WTC11 (cell line): ENCODE results near the gene DUSP3. TPM values are rescaled to one million over a fixed set of nuclear protein-coding genes. Genes with fewer than 3 reads are reported as not detected.
A peak's percentile ranks its signal among the peaks of the same experiment; 100 is the strongest.

ENCODE experiments used
- ATAC-seq: fragments of 200-7000 bp; cut with Tn5 transposase; 2 replicates; pipeline ENCODE4 v1.10.0; 2021; ENCODE audit warnings: mild to moderate bottlenecking, moderate library complexity
- CTCF ChIA-PET: fragments of 300-600 bp; sonication (Branson Sonifier 250); formaldehyde crosslinking; loops from one replicate; lab custom pipeline; 2021; ENCODE audit warnings: antibody characterized with exemption; lab: Charles Lee
- POLR2A ChIA-PET: fragments of 350-600 bp; sonication (Branson Sonifier 250); formaldehyde crosslinking; loops from one replicate; lab custom pipeline; 2021; ENCODE audit warnings: antibody characterized with exemption; lab: Charles Lee
- DNase-seq: peaks from one replicate; pipeline ENCODE4 v3.0.0; 2021; ENCODE audit warnings: low spot score
- H3K27ac Mint-ChIP-seq: 2 replicates; pipeline ENCODE4 v1.8.0; 2021; ENCODE audit warnings: mixed read lengths
- H3K27me3 Mint-ChIP-seq: 2 replicates; pipeline ENCODE4 v1.8.0; 2021; ENCODE audit warnings: low read depth, mild to moderate bottlenecking, moderate library complexity, mixed read lengths
- H3K36me3 Mint-ChIP-seq: 2 replicates; pipeline ENCODE4 v1.8.0; 2021; ENCODE audit warnings: mixed read lengths
- H3K4me1 Mint-ChIP-seq: 2 replicates; pipeline ENCODE4 v1.8.0; 2022; ENCODE audit warnings: mixed read lengths
- H3K4me3 Mint-ChIP-seq: 2 replicates; pipeline ENCODE4 v1.8.0; 2021; ENCODE audit warnings: mild to moderate bottlenecking, moderate library complexity, mixed read lengths
- H3K9me3 Mint-ChIP-seq: 2 replicates; pipeline ENCODE4 v1.8.0; 2021; ENCODE audit warnings: mixed read lengths
- EMX1 ChIP-seq: fragments of 250-450 bp; sonication (Bioruptor Pico); IDR thresholded peaks from 2 replicates; pipeline ENCODE4 v1.8.0; 2021; ENCODE audit warnings: mild to moderate bottlenecking
- JUN ChIP-seq: sonication (generic); formaldehyde crosslinking; IDR thresholded peaks from 2 replicates; pipeline ENCODE4 v1.8.0; 2023; ENCODE audit warnings: mild to moderate bottlenecking, missing genetic modification reagents
- MXD4 ChIP-seq: fragments of 250-450 bp; sonication (Bioruptor Pico); IDR thresholded peaks from 2 replicates; pipeline ENCODE4 v1.8.0; 2021; ENCODE audit warnings: mild to moderate bottlenecking, moderate library complexity, borderline replicate concordance
- MYBL2 ChIP-seq: sonication (generic); formaldehyde crosslinking; IDR thresholded peaks from 2 replicates; pipeline ENCODE4 v1.8.1; 2023; ENCODE audit warnings: mild to moderate bottlenecking, moderate library complexity, missing genetic modification reagents
- NFATC4 ChIP-seq: fragments of 250-450 bp; sonication (Bioruptor Pico); IDR thresholded peaks from 2 replicates; pipeline ENCODE4 v1.9.0; 2021; ENCODE audit warnings: mild to moderate bottlenecking
- NFYB ChIP-seq: sonication (generic); formaldehyde crosslinking; conservative IDR thresholded peaks from 2 replicates; pipeline ENCODE4 v1.8.0; 2022; ENCODE audit warnings: low read depth, missing genetic modification reagents
- NR1H2 ChIP-seq: sonication (generic); formaldehyde crosslinking; IDR thresholded peaks from 2 replicates; pipeline ENCODE4 v1.9.0; 2021; ENCODE audit warnings: mild to moderate bottlenecking, moderate library complexity, missing genetic modification reagents
- NR3C1 ChIP-seq: sonication (generic); formaldehyde crosslinking; conservative IDR thresholded peaks from 2 replicates; pipeline ENCODE4 v1.8.1; 2023; ENCODE audit warnings: low read depth, mild to moderate bottlenecking, missing genetic modification reagents
- ZBTB21 ChIP-seq: sonication (generic); formaldehyde crosslinking; IDR thresholded peaks from 2 replicates; pipeline ENCODE4 v1.8.1; 2023; ENCODE audit warnings: mild to moderate bottlenecking, missing genetic modification reagents, borderline replicate concordance
- ZNF121 ChIP-seq: sonication (generic); formaldehyde crosslinking; IDR thresholded peaks from 2 replicates; pipeline ENCODE4 v1.8.0; 2023; ENCODE audit warnings: missing genetic modification reagents
- ZNF416 ChIP-seq: fragments of 250-450 bp; sonication (Bioruptor Pico); IDR thresholded peaks from 2 replicates; pipeline ENCODE4 v1.9.0; 2021; ENCODE audit warnings: mild to moderate bottlenecking, inconsistent platforms
- total RNA-seq: library from RNA; stranded (reverse); gene quantifications from 3 replicates; pipeline ENCODE4 v1.2.3, GENCODE V29; 2021
- TF ChIP-seq, protein P1 (sequence below): sonication (generic); formaldehyde crosslinking; IDR thresholded peaks from 2 replicates; pipeline ENCODE4 v1.8.1; 2022; ENCODE audit warnings: mild to moderate bottlenecking, missing genetic modification reagents, moderate library complexity, borderline replicate concordance
- TF ChIP-seq, protein P2 (sequence below): fragments of 250-450 bp; sonication (Bioruptor Pico); conservative IDR thresholded peaks from 2 replicates; pipeline ENCODE4 v1.9.0; 2021; ENCODE audit warnings: mild to moderate bottlenecking
- TF ChIP-seq, protein P3 (sequence below): sonication (generic); formaldehyde crosslinking; IDR thresholded peaks from 2 replicates; pipeline ENCODE4 v1.8.0; 2023; ENCODE audit warnings: mild to moderate bottlenecking, missing genetic modification reagents
- TF ChIP-seq, protein P4 (sequence below): sonication (generic); formaldehyde crosslinking; IDR thresholded peaks from 2 replicates; pipeline ENCODE4 v1.8.0; 2023; ENCODE audit warnings: missing genetic modification reagents, mild to moderate bottlenecking, borderline replicate concordance
- TF ChIP-seq, protein P5 (sequence below): sonication (generic); formaldehyde crosslinking; conservative IDR thresholded peaks from 2 replicates; pipeline ENCODE4 v1.8.1; 2022; ENCODE audit warnings: mild to moderate bottlenecking, missing genetic modification reagents
- TF ChIP-seq, protein P6 (sequence below): sonication (generic); formaldehyde crosslinking; IDR thresholded peaks from 2 replicates; pipeline ENCODE4 v1.8.1; 2023; ENCODE audit warnings: mild to moderate bottlenecking, moderate library complexity, missing genetic modification reagents
- TF ChIP-seq, protein P7 (sequence below): sonication (generic); formaldehyde crosslinking; conservative IDR thresholded peaks from 2 replicates; pipeline ENCODE4 v1.8.1; 2023; ENCODE audit warnings: mild to moderate bottlenecking, low read depth, missing genetic modification reagents, moderate library complexity
- TF ChIP-seq, protein P8 (sequence below): sonication (generic); formaldehyde crosslinking; IDR thresholded peaks from 2 replicates; pipeline ENCODE4 v1.8.1; 2023; ENCODE audit warnings: mild to moderate bottlenecking, missing genetic modification reagents, moderate library complexity

Gene DUSP3
- total RNA-seq, 1 experiment from 2014 or later: 31.5 TPM

DNA sequence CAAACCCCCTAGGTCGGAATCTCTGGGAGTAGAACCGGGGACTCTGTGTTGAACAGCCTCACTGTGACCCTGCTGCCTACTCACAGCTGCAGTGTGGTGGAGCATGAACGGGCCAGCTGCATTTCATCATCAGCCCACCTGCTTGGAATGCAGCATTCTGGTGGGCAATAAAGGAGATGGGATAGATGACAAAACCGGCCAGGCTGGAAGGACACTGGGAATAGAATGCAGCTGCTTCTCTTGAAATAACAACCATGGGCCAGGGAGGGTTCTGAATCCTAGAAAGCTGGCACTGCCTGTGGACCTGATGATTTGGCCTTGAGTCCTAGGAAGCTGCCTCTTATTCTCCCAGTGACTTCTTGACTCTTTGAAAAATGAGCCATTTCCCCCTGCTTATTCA lies 25.0 kb upstream of the DUSP3 start:
- 0 out of 2 replicates have a peak overlapping the region, but pooled peaks have one; percentile 2 for H3K4me3 Mint-ChIP-seq
- ATAC-seq (peak; percentile 90), DNase-seq (peak; percentile 39)
- H3K9me3 Mint-ChIP-seq: peaks cover 12% of the 10 kb centered on the region
- H3K27me3 Mint-ChIP-seq: no peaks in the 10 kb centered on the region
- ChIA-PET CTCF (interaction anchor here (0.6 to 2.4 kb wide), 8 partner anchors 10 to 203 kb away, joined by 3 to 17 read pairs (median 4); partner anchors contain the start of genes CD300LG and DUSP3), POLR2A (interaction anchor here (0.5 to 1.1 kb wide), 2 partner anchors 36 to 38 kb away, joined by 3 to 5 read pairs; no protein-coding TSS in a partner anchor)
- H3K4me1 Mint-ChIP-seq: peaks cover 43% of the 10 kb centered on the region
- peaks cover 19% of the 10 kb centered on the region for H3K36me3 Mint-ChIP-seq
- peak overlapping the region; percentile 82 for H3K27ac Mint-ChIP-seq
- TF ChIP-seq JUN (CRISPR knock-in tag): no peak
- TF ChIP-seq NR3C1 (CRISPR knock-in tag): no peak
- TF ChIP-seq, protein P1, sequence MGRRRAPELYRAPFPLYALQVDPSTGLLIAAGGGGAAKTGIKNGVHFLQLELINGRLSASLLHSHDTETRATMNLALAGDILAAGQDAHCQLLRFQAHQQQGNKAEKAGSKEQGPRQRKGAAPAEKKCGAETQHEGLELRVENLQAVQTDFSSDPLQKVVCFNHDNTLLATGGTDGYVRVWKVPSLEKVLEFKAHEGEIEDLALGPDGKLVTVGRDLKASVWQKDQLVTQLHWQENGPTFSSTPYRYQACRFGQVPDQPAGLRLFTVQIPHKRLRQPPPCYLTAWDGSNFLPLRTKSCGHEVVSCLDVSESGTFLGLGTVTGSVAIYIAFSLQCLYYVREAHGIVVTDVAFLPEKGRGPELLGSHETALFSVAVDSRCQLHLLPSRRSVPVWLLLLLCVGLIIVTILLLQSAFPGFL (CRISPR knock-in tag): no peak
- no peak for TF ChIP-seq EMX1 (CRISPR knock-in tag)
- TF ChIP-seq, protein P2, sequence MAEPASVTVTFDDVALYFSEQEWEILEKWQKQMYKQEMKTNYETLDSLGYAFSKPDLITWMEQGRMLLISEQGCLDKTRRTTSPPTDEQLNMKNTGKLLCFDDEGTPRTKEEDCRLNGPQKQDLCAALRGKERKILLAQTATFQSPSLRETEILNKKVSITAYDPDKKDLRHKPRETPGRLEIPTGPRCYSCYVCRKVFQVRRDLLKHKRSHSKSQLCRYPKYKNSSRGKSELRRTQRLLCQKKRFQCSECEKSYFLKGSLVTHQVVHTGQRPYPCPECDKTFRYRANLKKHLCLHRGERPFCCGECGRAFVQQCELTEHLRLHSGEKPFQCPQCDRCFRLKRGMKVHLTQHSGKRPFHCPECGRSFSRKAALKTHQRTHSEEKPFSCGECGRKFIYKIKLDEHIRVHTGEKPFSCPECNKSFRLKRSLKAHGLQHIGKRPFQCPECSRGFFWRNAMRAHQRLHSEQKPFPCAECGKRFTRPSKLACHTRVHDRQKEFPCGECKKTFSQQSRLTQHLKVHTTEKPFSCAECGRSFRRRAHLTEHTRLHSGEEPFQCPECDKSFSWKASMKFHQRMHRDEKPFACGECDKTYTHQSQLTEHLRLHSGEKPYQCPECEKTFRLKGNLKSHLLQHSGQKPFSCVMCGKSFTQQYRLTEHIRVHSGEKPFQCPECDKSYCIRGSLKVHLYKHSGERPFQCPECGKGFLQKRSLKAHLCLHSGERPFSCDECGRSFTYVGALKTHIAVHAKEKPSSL (CRISPR knock-in tag): no peak
- TF ChIP-seq, protein P3, sequence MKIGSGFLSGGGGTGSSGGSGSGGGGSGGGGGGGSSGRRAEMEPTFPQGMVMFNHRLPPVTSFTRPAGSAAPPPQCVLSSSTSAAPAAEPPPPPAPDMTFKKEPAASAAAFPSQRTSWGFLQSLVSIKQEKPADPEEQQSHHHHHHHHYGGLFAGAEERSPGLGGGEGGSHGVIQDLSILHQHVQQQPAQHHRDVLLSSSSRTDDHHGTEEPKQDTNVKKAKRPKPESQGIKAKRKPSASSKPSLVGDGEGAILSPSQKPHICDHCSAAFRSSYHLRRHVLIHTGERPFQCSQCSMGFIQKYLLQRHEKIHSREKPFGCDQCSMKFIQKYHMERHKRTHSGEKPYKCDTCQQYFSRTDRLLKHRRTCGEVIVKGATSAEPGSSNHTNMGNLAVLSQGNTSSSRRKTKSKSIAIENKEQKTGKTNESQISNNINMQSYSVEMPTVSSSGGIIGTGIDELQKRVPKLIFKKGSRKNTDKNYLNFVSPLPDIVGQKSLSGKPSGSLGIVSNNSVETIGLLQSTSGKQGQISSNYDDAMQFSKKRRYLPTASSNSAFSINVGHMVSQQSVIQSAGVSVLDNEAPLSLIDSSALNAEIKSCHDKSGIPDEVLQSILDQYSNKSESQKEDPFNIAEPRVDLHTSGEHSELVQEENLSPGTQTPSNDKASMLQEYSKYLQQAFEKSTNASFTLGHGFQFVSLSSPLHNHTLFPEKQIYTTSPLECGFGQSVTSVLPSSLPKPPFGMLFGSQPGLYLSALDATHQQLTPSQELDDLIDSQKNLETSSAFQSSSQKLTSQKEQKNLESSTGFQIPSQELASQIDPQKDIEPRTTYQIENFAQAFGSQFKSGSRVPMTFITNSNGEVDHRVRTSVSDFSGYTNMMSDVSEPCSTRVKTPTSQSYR (CRISPR knock-in tag): no peak
- TF ChIP-seq, protein P4, sequence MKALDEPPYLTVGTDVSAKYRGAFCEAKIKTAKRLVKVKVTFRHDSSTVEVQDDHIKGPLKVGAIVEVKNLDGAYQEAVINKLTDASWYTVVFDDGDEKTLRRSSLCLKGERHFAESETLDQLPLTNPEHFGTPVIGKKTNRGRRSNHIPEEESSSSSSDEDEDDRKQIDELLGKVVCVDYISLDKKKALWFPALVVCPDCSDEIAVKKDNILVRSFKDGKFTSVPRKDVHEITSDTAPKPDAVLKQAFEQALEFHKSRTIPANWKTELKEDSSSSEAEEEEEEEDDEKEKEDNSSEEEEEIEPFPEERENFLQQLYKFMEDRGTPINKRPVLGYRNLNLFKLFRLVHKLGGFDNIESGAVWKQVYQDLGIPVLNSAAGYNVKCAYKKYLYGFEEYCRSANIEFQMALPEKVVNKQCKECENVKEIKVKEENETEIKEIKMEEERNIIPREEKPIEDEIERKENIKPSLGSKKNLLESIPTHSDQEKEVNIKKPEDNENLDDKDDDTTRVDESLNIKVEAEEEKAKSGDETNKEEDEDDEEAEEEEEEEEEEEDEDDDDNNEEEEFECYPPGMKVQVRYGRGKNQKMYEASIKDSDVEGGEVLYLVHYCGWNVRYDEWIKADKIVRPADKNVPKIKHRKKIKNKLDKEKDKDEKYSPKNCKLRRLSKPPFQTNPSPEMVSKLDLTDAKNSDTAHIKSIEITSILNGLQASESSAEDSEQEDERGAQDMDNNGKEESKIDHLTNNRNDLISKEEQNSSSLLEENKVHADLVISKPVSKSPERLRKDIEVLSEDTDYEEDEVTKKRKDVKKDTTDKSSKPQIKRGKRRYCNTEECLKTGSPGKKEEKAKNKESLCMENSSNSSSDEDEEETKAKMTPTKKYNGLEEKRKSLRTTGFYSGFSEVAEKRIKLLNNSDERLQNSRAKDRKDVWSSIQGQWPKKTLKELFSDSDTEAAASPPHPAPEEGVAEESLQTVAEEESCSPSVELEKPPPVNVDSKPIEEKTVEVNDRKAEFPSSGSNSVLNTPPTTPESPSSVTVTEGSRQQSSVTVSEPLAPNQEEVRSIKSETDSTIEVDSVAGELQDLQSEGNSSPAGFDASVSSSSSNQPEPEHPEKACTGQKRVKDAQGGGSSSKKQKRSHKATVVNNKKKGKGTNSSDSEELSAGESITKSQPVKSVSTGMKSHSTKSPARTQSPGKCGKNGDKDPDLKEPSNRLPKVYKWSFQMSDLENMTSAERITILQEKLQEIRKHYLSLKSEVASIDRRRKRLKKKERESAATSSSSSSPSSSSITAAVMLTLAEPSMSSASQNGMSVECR: no peak
- no peak for TF ChIP-seq ZNF416
- TF ChIP-seq, protein P5, sequence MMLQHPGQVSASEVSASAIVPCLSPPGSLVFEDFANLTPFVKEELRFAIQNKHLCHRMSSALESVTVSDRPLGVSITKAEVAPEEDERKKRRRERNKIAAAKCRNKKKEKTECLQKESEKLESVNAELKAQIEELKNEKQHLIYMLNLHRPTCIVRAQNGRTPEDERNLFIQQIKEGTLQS (CRISPR knock-in tag): peak; percentile 70; the same call in 1 of the 2 replicates
- TF ChIP-seq NFATC4: no peak
- TF ChIP-seq, protein P6, sequence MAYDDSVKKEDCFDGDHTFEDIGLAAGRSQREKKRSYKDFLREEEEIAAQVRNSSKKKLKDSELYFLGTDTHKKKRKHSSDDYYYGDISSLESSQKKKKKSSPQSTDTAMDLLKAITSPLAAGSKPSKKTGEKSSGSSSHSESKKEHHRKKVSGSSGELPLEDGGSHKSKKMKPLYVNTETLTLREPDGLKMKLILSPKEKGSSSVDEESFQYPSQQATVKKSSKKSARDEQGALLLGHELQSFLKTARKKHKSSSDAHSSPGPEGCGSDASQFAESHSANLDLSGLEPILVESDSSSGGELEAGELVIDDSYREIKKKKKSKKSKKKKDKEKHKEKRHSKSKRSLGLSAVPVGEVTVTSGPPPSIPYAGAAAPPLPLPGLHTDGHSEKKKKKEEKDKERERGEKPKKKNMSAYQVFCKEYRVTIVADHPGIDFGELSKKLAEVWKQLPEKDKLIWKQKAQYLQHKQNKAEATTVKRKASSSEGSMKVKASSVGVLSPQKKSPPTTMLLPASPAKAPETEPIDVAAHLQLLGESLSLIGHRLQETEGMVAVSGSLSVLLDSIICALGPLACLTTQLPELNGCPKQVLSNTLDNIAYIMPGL (CRISPR knock-in tag): no peak
- peak; percentile 92 for TF ChIP-seq ZNF121
- no peak for TF ChIP-seq NFYB
- TF ChIP-seq MYBL2 (CRISPR knock-in tag): no peak
- no peak for TF ChIP-seq MXD4 (CRISPR knock-in tag)
- TF ChIP-seq NR1H2 (CRISPR knock-in tag): no peak
- TF ChIP-seq, protein P7, sequence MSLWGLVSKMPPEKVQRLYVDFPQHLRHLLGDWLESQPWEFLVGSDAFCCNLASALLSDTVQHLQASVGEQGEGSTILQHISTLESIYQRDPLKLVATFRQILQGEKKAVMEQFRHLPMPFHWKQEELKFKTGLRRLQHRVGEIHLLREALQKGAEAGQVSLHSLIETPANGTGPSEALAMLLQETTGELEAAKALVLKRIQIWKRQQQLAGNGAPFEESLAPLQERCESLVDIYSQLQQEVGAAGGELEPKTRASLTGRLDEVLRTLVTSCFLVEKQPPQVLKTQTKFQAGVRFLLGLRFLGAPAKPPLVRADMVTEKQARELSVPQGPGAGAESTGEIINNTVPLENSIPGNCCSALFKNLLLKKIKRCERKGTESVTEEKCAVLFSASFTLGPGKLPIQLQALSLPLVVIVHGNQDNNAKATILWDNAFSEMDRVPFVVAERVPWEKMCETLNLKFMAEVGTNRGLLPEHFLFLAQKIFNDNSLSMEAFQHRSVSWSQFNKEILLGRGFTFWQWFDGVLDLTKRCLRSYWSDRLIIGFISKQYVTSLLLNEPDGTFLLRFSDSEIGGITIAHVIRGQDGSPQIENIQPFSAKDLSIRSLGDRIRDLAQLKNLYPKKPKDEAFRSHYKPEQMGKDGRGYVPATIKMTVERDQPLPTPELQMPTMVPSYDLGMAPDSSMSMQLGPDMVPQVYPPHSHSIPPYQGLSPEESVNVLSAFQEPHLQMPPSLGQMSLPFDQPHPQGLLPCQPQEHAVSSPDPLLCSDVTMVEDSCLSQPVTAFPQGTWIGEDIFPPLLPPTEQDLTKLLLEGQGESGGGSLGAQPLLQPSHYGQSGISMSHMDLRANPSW (CRISPR knock-in tag): no peak
- TF ChIP-seq, protein P8, sequence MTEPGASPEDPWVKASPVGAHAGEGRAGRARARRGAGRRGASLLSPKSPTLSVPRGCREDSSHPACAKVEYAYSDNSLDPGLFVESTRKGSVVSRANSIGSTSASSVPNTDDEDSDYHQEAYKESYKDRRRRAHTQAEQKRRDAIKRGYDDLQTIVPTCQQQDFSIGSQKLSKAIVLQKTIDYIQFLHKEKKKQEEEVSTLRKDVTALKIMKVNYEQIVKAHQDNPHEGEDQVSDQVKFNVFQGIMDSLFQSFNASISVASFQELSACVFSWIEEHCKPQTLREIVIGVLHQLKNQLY (CRISPR knock-in tag): no peak
- TF ChIP-seq ZBTB21 (CRISPR knock-in tag): no peak
